NCI-H1694 (cell line): ENCODE measurements around the gene GRB7.

Experiments
- DNase-seq: peaks from one replicate; lab custom pipeline; 2025; lab: John Stamatoyannopoulos, UW

The GRB7 gene

DNA sequence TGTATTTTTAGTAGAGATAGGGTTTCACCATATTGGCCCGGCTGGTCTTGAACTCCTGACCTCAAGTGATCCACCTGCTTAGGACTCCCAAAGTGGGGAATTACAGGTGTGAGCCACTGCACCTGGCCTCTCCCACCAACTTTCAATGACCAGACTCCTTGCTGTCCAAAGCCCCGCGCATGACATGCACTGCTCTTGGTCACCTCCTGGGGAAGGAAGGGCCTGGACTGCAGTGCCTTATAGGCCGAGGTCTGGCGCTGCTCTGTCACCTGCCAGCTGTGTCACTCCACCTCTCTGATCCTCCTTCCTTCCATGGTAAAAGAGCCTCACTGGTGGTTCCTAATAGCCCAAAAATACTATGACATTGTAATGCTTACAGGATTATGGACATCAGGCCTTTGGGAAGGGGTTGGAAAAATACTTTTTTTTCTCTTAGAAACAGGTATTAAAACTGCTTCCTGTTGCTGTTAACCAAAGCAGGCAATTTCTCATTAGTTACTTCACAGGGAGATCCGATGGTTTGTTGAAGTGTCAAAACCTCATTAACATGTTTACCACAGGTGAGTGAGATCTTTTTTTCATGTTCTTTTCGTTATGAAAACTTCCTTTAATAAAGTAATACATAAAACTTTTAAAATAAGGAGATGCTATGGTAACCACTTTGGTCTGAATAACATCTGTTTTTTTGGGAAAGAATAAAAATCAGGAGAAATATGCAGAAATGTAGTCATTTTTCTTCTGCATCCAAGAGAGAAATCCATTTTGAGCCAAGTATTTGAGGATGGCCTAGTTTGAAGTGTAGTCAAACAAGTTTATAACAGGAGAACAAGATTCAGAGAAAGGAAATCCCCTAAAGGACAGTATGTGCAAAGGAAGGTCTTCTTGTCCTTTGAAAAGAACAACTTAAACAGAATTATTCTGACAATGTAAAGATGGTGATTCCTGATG lies 35.5 kb downstream of the GRB7 start:
- DNase-seq, result no peak

DNA sequence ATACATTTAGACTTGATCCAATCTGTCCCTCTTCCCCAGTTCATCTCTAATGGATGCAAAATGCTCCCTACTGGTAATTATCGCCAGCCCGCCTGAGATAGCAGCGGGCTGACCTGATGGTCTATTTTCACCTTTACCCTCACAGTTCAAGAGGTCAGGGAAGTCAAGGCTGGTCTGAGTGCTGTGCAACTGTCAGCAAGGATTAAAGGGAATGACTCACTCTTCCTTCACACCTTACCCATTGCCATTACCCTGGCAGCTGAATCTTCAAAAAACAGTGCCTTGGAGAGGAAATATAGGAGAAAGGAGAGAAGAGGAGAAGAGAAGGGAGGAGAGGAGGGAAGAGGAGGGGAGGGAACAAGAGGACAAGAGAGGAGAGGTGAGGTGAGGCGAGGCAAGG lies 36.3 kb downstream of the GRB7 start:
- no peak for DNase-seq

DNA sequence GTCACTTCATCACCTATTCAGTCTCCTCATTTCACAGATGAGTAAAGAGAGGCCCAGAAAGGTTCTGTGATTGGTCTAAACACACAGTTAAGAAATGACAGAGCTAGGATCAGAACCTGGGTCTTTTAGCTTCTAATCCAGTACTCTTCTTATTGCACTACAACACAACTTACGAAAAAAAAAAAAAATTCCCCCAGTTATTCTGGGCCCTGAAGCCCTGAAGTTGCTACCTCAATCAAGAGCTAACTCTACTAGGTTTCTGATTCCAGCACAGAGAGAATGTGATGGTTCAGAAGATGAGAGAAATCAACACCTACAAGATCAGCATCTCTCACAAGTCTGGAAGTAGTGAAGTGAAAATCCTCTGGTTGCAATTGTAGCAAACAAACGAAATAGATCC lies 37.3 kb downstream of the GRB7 start:
- DNase-seq, result no peak

DNA sequence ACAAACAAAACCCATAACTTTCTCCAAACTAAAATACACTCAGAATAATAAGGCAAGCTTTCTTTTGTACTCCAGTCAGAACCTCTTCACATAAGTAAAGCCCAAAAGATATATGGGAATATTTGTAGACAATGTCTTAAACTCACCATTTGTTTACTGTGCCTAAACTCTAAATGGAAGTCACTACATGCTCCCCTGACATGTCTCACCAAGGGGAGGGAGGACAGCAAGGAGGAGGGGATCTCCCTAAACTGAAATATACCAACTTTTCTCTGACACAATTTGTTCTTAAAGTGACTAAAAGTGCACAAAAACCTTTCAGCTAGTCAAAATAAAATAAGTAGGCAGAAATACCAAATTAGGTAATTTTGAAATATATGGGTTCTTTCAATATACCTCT lies 38.5 kb downstream of the GRB7 start:
- no peak for DNase-seq

DNA sequence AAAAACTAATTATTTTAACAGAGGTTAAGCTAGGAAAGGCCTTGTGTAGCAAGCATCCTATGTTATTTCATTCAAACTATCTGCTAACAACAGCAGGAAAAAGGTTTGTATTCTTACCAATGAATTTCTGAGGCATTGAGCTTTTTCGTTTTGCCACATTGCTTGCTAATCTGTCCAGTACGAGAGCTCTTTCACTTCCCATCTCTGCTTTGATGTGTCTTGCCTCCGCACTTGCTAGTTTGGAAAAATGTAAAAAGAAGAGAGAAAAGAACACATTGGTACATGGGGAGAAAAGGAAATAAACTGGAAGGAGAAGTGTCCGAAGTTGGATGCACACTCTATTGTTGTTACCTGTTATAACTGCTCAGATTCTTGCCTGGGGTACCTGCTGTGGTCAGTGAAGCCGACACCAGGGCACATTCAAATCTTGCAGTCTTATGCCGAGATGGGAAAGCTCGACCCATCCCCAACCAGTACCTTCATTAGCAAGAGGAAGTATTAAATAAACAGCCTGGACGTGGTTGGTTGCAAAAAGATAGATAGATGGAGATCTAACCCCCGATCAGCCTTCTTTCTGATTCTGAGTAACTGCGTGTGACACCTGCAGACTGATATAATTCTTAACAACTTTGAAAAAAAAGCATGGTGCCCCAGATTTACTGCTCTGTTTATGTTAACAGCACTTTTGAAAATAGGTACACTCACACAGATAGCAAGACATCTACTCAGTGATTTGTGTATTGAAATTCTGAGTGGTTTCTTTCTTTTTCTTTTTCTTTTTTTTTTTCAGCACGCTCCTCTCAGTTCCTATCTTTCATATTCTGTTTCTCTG lies 40.0 kb downstream of the GRB7 start:
- no peak for DNase-seq

DNA sequence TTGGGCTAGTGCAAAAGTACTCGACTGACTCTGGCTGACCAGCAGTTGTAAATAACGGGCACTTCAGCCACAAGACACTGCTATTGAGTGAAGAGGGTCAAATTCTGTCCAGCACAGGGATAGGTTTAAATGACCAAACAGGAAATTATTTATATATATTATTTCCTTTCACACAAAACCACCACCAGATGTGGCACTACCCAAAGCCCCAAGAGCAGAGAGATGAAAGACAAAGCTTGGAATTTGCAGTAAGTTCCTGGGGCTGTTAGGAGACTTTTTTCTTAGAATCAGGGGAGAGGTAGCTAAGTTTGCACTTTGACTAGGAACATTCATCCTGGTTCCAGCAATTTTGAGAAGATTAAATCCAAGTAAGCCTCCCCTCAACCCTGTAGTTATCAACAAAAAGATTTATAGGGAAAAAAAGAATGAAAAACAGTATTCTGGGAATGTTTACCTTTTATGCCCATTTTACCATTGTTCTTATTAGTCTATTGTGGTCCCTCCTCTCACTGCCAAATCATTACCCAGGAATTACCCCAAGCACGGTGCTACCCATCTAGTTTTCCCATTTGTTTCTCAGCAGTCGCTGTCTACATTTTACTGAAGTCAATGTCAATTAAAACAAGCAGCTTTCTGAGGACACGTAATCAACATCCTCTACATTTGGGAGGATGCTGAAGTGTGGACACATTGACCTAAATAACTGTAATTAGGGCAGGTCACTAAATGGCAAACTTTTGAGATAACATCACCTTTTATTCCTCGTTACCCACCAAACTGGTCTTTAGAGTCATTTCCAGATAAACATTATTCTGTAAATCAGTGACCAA lies 43.5 kb downstream of the GRB7 start:
- DNase-seq, result no peak

DNA sequence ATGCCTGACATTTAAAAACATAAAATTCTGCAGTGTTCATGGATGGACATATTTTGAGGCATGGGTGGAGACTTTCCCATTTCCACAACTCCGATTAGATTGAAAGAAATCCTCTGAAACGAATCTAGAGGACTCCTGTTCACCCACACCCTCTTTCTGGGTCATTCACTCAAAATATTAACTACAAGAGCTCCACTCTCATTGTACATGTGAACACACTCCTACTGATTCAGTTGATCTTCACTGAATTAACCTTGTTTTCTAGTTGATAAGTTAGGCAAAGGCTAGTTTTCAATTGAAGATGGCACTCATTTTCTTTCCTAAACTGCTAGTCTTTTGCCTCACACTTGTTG lies 44.1 kb downstream of the GRB7 start:
- DNase-seq, result no peak

DNA sequence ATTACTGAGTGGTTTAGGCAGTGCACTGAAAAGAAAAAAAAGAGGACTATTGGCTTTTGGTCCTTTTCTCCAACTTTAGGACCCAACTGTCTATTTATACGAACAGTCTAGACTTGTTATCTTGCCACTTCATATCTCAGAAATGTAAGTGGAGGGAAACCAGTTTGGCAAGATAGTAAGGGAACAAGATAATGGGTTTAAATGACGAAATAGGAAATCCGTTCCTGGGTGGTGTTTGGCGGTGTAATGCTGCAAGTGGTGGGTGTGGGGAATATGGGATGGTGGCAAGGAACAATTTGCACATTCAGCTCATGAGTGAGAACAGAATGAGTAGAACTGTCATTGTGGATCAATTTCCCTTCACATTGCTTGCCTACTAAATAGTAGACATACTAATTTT lies 44.7 kb downstream of the GRB7 start:
- DNase-seq, result no peak

DNA sequence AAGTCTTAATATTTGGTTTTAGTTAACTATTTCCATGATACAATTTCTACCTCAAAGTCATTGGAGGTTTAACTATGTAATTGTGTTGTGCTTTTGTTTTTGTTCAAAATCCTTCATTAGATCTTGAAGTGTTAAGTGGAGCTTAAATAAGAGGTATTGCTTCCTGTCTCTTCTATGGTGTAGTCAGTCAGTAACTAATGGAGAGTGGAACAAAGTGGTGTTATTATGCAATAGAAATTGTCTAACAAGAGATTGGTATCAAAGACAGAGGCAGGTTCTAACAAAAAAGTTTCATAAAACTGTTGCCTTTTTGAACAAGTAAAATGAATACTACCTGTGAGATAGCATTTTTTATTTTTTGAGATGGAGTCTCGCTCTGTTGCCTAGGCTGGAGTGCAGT lies 45.2 kb downstream of the GRB7 start:
- no peak for DNase-seq

DNA sequence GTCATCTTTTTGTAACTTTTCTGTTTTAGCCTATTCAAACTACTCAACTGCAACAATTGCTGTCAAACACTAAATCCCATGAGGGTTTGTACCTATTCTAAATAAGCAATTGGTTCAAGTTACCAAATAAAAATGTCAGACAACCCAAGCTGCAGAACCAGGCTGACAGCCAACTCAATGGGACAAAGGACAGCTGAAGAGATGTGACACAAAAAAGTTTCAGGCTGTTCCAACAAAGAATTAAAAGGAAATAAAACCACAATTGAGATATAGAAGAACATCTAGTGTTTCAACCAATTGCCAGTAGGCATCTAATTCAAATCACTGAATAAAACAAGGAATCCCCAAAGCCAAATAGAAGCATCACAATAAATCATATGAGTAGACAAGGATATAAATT lies 49.3 kb downstream of the GRB7 start:
- no peak for DNase-seq

DNA sequence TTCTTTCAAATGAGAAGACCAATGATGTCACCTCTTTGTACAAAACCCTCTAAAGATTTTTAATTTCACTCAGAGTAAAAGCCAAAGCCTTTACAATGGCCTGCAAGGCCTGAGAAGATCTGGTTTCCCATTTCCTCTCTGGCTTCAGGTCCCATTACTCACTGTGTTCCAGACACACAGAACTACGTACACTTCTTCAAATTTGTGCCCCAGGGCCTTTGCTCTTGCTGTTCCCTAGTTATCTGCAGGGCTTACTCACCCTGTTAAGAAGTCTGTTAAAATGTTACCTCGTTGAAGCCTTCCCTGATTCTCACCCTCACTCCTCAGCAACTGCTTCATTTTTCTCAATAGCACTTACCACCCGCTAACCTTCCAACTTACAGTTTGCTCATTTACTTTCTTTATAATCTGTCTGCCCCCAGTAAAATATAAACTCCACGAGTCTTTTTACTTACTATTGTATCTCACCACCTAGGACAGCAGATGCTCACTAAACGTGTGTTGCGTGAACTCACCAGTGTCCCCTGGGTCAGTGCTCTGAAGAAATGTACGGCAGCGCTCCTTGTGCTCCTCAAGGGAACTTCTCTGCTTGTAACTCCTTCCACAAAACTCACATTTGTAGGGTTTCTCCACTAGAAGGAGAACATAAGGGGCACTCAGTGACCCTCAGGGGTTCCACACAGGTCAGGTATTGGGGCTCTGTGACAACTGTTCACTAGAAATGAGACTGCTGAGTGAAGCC lies 50.2 kb downstream of the GRB7 start:
- no peak for DNase-seq

DNA sequence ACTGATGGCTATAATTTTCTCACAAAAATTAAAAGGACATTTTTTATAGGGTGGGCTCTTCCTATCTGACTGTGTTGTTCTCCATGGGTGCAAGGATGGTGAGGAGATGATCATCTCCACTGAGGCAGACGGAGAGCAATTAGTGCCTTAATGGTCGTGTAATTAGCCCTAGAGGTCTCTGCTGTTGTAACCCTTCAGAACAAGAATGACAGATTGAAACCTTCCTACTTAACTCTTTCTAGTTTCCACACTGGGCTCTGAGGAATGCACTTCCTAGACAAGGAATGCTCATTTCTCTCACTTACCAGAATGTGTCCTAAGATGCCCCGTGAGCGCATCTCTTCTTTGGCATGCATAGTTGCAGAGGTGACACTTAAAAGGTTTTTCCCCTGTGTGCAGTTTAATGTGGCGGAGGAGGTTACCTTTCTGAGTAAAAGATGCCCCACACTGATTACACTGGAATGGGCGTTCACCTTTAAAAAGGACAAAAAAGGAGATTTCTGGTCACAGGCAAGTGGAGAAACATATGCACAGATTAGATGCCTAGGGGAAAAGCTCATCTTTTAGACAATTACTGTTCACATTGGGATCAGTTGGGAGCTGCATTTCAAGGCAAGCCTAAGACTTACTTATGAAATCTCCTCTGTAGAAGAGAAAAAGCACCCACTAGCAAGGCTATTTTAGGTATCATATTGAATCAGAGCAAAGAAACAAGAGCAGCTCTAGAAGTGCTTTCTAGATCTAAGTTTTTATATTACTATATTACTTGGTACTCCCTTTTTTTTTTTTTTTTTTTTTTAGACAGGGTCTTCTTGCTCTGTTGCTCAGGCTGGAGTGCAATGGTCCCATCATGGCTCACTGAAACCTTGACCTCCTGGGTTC lies 53.6 kb downstream of the GRB7 start:
- DNase-seq, result no peak

DNA sequence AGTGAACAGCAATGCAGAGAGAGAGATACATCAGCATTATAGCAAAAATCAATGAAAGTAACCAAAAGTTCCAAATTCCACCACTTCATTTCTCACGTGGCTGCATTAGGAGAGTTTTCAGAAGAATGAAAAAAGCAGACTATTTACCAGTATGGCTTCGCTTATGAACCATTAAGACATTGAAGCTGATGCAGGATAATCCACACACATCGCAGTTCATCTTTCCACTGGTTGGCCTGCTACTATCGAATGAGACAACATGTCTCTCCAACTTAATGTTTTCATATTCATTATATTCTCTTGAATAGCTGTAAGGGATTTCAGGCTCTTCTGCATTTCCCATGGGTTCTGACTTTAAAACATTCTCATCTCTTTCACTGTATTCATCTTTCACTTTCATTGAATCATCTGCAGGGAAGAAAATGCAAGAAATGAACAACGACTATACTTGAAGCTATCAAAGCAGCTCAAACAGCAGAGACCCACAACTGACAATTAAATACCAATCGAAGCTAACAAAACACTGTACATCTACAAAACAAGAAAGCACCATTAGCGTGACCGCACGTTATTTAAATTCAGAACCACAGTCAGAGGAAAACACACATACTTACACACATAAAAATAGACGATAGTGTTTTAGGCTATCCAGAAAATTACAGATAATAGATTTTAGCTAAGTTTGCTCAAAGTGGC lies 54.9 kb downstream of the GRB7 start:
- DNase-seq, result no peak

DNA sequence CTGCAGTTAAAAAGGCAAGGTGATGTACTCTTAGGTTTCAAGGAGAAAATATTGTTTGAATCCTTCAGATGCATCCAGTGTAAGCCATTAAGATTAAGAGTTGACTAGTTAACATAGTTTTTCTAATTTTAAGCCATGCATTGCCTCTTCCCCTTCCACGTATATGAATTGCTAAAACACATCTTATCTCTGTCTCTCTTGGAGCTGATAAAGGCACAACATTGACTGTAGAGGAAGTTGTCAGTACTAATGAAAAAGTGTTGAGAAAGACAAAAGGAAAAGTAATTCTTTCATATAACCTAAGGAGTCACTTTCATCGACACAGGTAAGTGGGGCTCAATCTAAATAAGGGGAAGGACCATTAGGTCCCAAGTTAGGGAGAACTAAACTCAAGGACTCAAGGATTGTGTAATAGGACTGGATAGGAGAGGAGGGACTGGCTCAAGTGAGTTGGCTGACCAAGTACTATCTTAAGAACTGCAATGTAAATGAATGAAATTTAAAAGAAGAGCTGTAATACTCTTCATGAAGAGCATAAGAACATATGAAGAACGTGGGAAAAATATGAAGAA lies 55.6 kb downstream of the GRB7 start:
- DNase-seq, result no peak

DNA sequence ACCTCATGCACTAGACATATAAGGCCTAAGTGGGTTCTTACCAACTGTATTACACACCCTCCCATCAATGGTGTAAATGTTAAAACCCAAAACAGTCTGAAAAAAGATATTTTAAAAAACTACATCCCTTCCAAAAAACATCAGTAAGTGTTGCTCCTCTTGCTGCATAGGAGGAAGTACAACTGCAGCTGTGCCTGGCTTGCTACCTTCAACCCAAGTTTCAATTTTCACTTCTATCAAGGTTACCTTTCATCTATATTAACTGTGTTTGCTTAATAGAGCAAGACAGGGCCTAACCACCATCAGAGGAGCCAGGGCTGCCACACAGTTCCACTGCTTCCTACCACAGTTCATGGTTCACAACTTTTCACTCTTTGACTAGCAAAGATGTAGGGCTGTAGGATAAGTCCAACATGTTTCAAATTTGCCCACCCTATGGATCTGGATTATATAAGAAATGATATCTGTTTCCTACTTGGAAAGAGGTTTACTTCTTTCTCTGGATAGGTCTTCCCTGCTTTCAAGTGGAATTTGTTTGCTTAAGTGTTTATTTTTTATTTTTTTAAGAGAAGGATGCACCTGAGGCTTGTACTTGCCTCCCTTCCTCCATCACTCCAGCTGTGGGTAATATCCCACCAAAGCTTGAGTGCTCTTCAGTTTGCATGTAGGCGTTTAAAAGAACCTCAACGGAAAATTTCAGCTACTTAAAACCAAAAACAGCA lies 56.7 kb downstream of the GRB7 start:
- no peak for DNase-seq
